HepG2 (cell line): ENCODE data around the gene HPCAL1. TPM values are rescaled to one million over a fixed set of nuclear protein-coding genes. Genes with fewer than 3 reads are reported as not detected.

ENCODE experiments used
- ATAC-seq: fragments of 200-7000 bp; cut with Tn5 transposase; 3 replicates; pipeline ENCODE4 v1.9.1; 2020; ENCODE audit warnings: mild to moderate bottlenecking, moderate library complexity
- BruUV-seq: library from RNA; stranded (reverse); fragments of 400-500 nt; replicated peaks from 2 replicates; lab custom pipeline; 2021; lab: Mats Ljungman, UMichigan
- CTCF ChIA-PET: fragments of 300-600 bp; formaldehyde crosslinking; extraction: SDS; loops from one replicate; lab custom pipeline; 2021; ENCODE audit warnings: low total read pairs, inconsistent platforms, low intra/inter-chr PET ratio; lab: Yijun Ruan, JAX
- POLR2A ChIA-PET: fragments of 350-600 bp; sonication (Branson Sonifier 250); formaldehyde crosslinking; loops from one replicate; lab custom pipeline; 2020; ENCODE audit warnings: antibody characterized with exemption, inconsistent platforms; lab: Yijun Ruan, JAX
- DNase-seq: peaks from one replicate; pipeline ENCODE4 v3.0.0-alpha.2; 2015; ENCODE audit warnings: low spot score
- FAIRE-seq: peaks from 3 replicates; lab custom pipeline; 2011; peaks lifted over from hg19 to GRCh38; lab: Jason Lieb, UNC
- H2AFZ ChIP-seq: one replicate; pipeline ENCODE4 v1.6.1; 2011; ENCODE audit warnings: low read length, inconsistent platforms
- H3K27ac ChIP-seq: fragments of 300-600 bp; 3 replicates; pipeline ENCODE4 v1.8.0; 2011; ENCODE audit warnings: mixed run types, mild to moderate bottlenecking, mixed read lengths, low read length, inconsistent platforms; ENCODE audit not compliant: insufficient read depth; ENCODE audit errors: extremely low read length
- H3K27me3 ChIP-seq, 2 experiments: fragments of 200-600 bp in 1 of 2; 2 replicates in 1 of 2; 3 replicates in 1 of 2; pipeline versions ENCODE4 v1.6.0 to v1.8.0; 2011; ENCODE audit warnings: low read length in 2 of 2, mild to moderate bottlenecking in 2 of 2, moderate library complexity in 2 of 2, inconsistent platforms in 1 of 2; ENCODE audit not compliant: insufficient read depth in 2 of 2, control insufficient read depth in 1 of 2
- H3K36me3 ChIP-seq, 2 experiments: fragments of 200-600 bp in 1 of 2; replicated peaks in 1 of 2; 2 replicates in 1 of 2; 3 replicates in 1 of 2; pipeline versions ENCODE4 v1.5.1 to v1.8.0; 2011; ENCODE audit warnings: low read length in 2 of 2, inconsistent platforms in 1 of 2; ENCODE audit not compliant: insufficient read depth in 2 of 2, control insufficient read depth in 1 of 2
- H3K4me1 ChIP-seq: 2 replicates; pipeline ENCODE4 v1.5.1; 2012; ENCODE audit warnings: low read length, inconsistent platforms; ENCODE audit not compliant: insufficient read depth
- H3K4me2 ChIP-seq: 2 replicates; pipeline ENCODE4 v1.6.0; 2011; ENCODE audit warnings: low read depth, low read length, inconsistent platforms
- H3K4me3 ChIP-seq, 3 experiments: fragments of 200-600 bp in 1 of 3; sonication (generic), shearing (Covaris generic) in 1 of 3; replicated peaks in 1 of 3; 2 replicates each; pipeline ENCODE4 v1.5.1; 2011 to 2016; ENCODE audit warnings: low read length in 3 of 3, inconsistent platforms in 2 of 3, low read depth in 2 of 3, mild to moderate bottlenecking in 2 of 3, control low read depth in 1 of 3, mixed read lengths in 1 of 3; ENCODE audit not compliant: insufficient read depth in 1 of 3
- H3K79me2 ChIP-seq: one replicate; pipeline ENCODE4 v1.6.1; 2011; ENCODE audit warnings: low read length, inconsistent platforms; ENCODE audit not compliant: insufficient read depth
- H3K9ac ChIP-seq: 2 replicates; pipeline ENCODE4 v1.6.0; 2011; ENCODE audit warnings: mild to moderate bottlenecking, low read depth, low read length, inconsistent platforms; ENCODE audit not compliant: insufficient read depth
- H3K9me3 ChIP-seq: 2 replicates; pipeline ENCODE4 v1.5.1; 2012; ENCODE audit warnings: mild to moderate bottlenecking, low read length
- H4K20me1 ChIP-seq: 2 replicates; pipeline ENCODE4 v1.6.0; 2011; ENCODE audit warnings: inconsistent platforms, mild to moderate bottlenecking, low read length, moderate library complexity; ENCODE audit not compliant: insufficient read depth
- ATF3 ChIP-seq: sonication (generic); formaldehyde crosslinking; IDR thresholded peaks from 2 replicates; pipeline ENCODE4 v1.4.0; 2020; ENCODE audit warnings: missing genetic modification reagents
- CEBPG ChIP-seq: IDR thresholded peaks from 2 replicates; pipeline ENCODE4 v1.6.1; 2016
- ERF ChIP-seq: IDR thresholded peaks from 2 replicates; pipeline ENCODE4 v1.6.1; 2018; ENCODE audit warnings: missing biosample characterization, missing genetic modification reagents
- HNRNPL ChIP-seq: fragments of 200-400 bp; formaldehyde crosslinking; IDR thresholded peaks from 2 replicates; pipeline ENCODE4 v1.6.1; 2017; ENCODE audit warnings: mild to moderate bottlenecking, low read depth, low read length
- JARID2 ChIP-seq: sonication (generic); formaldehyde crosslinking; IDR thresholded peaks from 2 replicates; pipeline ENCODE4 v1.8.1; 2023; ENCODE audit warnings: missing genetic modification reagents, inconsistent platforms; ENCODE audit not compliant: insufficient replicate concordance
- KDM5B ChIP-seq: sonication (generic); formaldehyde crosslinking; IDR thresholded peaks from 2 replicates; pipeline ENCODE4 v1.4.0; 2020; ENCODE audit warnings: missing genetic modification reagents, mild to moderate bottlenecking, borderline replicate concordance
- KLF12 ChIP-seq: sonication (generic); formaldehyde crosslinking; IDR thresholded peaks from 2 replicates; pipeline ENCODE4 v1.4.0; 2020; ENCODE audit warnings: missing genetic modification reagents, borderline replicate concordance
- NR2F6 ChIP-seq, 2 experiments: IDR thresholded peaks; 2 replicates each; pipeline ENCODE4 v1.6.1; 2016; ENCODE audit warnings: antibody characterized with exemption in 1 of 2, mild to moderate bottlenecking in 1 of 2
- RXRB ChIP-seq: IDR thresholded peaks from 2 replicates; pipeline ENCODE4 v1.6.1; 2016; ENCODE audit warnings: borderline replicate concordance, missing genetic modification reagents, missing compliant biosample characterization
- ZBTB42 ChIP-seq: sonication (generic); formaldehyde crosslinking; IDR thresholded peaks from 2 replicates; pipeline ENCODE4 v1.5.0; 2020; ENCODE audit warnings: mild to moderate bottlenecking, missing genetic modification reagents
- ZFP36L2 ChIP-seq: sonication (generic); formaldehyde crosslinking; IDR thresholded peaks from 2 replicates; pipeline ENCODE4 v1.4.0; 2020; ENCODE audit warnings: missing genetic modification reagents
- ZFY ChIP-seq: sonication (generic); formaldehyde crosslinking; IDR thresholded peaks from 2 replicates; pipeline ENCODE4 v1.4.0; 2020; ENCODE audit warnings: missing genetic modification reagents
- ZNF563 ChIP-seq: sonication (generic); formaldehyde crosslinking; IDR thresholded peaks from 2 replicates; pipeline ENCODE4 v1.8.0; 2022; ENCODE audit warnings: mild to moderate bottlenecking, moderate library complexity, missing genetic modification reagents
- ZSCAN20 ChIP-seq: sonication (generic); formaldehyde crosslinking; IDR thresholded peaks from 2 replicates; pipeline ENCODE4 v1.4.0; 2020; ENCODE audit warnings: missing genetic modification reagents, mild to moderate bottlenecking, borderline replicate concordance
- ZSCAN5A ChIP-seq: sonication (generic); formaldehyde crosslinking; IDR thresholded peaks from 2 replicates; pipeline ENCODE4 v1.8.0; 2022; ENCODE audit warnings: mild to moderate bottlenecking, missing genetic modification reagents, borderline replicate concordance
- WGBS: methylation state at CpG from one replicate; pipeline ENCODE4 v1.1.6; 2017; ENCODE audit warnings: low lambda C conversion rate; 5-methylcytosine and 5-hydroxymethylcytosine counted together
- in situ Hi-C: cut with HindIII; loops from 2 replicates; pipeline ENCODE4 v1.10.0; 2017; ENCODE audit warnings: low pct_unique_long_range_greater_than_20kb; ENCODE audit not compliant: extremely low pct_ligation_motif_present
- intact Hi-C: fragments of 100-400 bp; cut with micrococcal nuclease; formaldehyde crosslinking; loops from one replicate; pipeline ENCODE4 v1.10.0; 2022; ENCODE audit not compliant: unreplicated experiment
- polyA plus RNA-seq, 8 experiments: library from polyadenylated mRNA; depleted of rRNA in 3 of 8; stranded (reverse) in 7 of 8; unstranded in 1 of 8; fragments of >200 nt; fragmentation: Illumina TruSeq in 4 of 8; extraction: Trizol in 4 of 8; gene quantifications; 2 replicates each; pipeline versions ENCODE4 v1.2.1 to v1.2.3, GENCODE V29; 2011 to 2016; ENCODE audit warnings: low read depth in 4 of 8, missing spikeins in 1 of 8, mixed read lengths in 1 of 8; ENCODE audit not compliant: insufficient read depth in 1 of 8
- total RNA-seq, 5 experiments: library from RNA; depleted of rRNA; stranded (reverse); fragments of >200 nt; fragmentation: Illumina TruSeq; extraction: Trizol; gene quantifications; 2 replicates each; pipeline ENCODE4 v1.2.3, GENCODE V29; 2016; ENCODE audit warnings: low read depth in 1 of 5
- TF ChIP-seq, protein P1 (sequence below): sonication (generic); formaldehyde crosslinking; IDR thresholded peaks from 2 replicates; pipeline ENCODE4 v1.8.1; 2022; ENCODE audit warnings: mild to moderate bottlenecking, missing genetic modification reagents
- TF ChIP-seq, protein P2 (sequence below): sonication (generic); formaldehyde crosslinking; IDR thresholded peaks from 2 replicates; pipeline ENCODE4 v1.4.0; 2020; ENCODE audit warnings: low read depth, mild to moderate bottlenecking, missing genetic modification reagents

Gene HPCAL1
- total and polyA plus RNA-seq, 2 of the 13 experiments (the other 11 are each of a cell fraction or from before 2014, with no cell fraction given) = 29.5 to 29.9 TPM

DNA sequence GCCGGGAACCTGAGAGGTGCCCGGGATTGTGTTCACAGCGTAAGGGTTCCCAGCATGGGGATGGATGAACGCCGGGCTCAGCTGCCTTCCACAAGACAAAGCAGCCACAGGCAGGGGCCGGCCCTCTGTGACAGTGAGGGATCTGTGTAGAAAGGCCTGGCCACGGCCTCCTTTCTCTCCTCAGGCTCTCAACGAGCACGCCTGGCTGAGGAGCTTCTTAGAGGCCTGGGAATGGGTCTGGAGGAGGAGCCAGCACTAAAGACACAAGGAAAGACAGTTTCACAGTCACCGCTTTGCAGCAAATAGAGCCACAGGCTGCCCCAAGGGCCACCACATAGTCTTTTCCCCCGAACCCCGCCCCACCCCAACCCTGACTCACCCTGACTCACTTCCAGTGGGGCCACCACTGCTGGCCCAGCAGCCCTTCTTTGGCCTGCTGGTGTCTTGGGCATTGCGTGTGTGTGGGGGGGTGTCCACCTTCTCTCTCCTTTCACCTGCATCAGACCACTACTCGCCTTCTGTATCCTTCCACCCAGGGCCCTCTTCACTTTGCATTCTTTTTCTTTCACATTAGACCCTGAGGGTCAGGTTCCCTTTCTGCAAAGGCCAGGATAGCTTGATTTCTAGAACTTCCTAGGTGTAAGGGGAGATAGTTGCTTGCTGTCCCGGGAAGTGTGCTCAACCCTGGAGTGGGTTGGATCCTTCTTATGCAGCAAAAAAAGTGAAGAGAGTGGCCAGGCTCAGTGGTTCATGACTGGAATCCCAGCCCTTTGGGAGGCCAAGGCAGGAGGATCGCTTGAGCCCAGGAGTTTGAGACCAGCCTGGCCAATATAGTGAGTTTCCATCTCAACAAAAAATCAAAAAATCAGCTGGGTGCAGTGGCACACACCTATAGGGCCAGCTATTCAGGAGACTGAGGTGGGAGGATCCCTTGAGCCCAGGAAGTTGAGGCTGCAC lies 19.3 kb upstream of the HPCAL1 start (continued):
- TF ChIP-seq RXRB (CRISPR knock-in tag) (0 out of 2 replicates have a peak, but pooled peaks have one; percentile 6), ZSCAN20 (CRISPR knock-in tag) (no peak)

DNA sequence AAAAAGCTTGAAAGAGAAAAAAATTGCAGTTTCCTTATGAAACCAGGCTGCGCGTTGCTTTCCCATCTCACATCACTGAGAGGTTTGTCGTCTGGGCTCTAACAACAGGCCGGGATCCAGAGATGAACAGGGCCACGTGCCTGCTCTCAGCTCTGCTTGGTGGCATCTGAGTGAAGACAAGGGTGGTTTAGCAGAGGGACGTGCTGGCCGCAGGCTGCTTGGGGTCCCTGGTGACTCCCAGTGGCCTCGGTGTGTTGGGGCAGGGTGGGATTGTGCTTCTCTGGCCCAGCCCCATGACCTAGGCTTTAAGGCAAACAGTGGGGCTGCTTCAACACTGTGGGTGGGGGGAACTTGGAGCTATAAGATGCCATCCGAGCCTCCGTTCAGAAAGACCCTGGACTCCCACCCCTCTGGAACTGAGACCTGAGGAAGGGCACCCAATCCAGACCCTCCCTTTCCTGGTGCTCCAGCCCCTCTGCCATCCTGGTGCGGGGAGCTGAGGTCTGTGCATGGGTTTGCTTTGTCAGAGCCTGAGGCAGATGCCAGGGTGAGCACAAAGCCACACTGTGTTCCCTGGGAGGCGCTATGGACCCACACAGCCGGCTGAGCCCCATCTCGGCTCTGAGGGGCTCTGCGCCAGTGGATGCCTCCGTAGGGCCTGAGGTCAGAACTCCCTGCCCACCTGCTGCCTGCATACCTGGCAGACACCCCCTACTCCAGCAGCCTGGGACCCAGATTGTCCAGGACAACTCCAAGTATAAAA lies 18.4 kb upstream of the HPCAL1 start:
- Histone ChIP-seq H3K4me1 (peaks cover 57% of the 10 kb centered on the region), H3K4me3 (no peak overlapping the region), H4K20me1 (no peaks in the 10 kb centered on the region), H3K79me2 (no peaks in the 10 kb centered on the region), H3K36me3 (no peaks in the 10 kb centered on the region), H3K27ac (no peak overlapping the region), H2AFZ (no peak overlapping the region), H3K9me3 (no peaks in the 10 kb centered on the region), H3K27me3 (no peaks in the 10 kb centered on the region), H3K9ac (no peak overlapping the region), H3K4me2 (no peak overlapping the region)
- ATAC-seq (no peak), FAIRE-seq (no peak), DNase-seq (no peak)
- in situ Hi-C loops = no loop called here
- BruUV-seq = no TSS peak
- WGBS = 91% methylated on average over 9 of the region's 16 CpGs
- ChIA-PET POLR2A (interaction anchor here (0.8 to 6.1 kb wide), 5 partner anchors 14 to 166 kb away, joined by 3 to 87 read pairs (median 9); partner anchors contain the start of gene HPCAL1), CTCF (no interaction called here)
- intact Hi-C loops = loop anchor here (2.0 kb wide), 1 partner anchor 19 kb away; the partner anchor contains the start of gene HPCAL1
- TF ChIP-seq KDM5B (CRISPR knock-in tag) (0 out of 2 replicates have a peak, but pooled peaks have one; percentile 20), CEBPG (CRISPR knock-in tag) (no peak), ZSCAN5A (CRISPR knock-in tag) (no peak), ERF (CRISPR knock-in tag) (no peak), ATF3 (CRISPR knock-in tag) (no peak), ZFY (CRISPR knock-in tag) (no peak), JARID2 (CRISPR knock-in tag) (no peak), NR2F6 (IDR thresholded peaks at IDR 0.05) (no peak), NR2F6 (CRISPR knock-in tag; IDR thresholded peaks at IDR 0.05) (no peak), KLF12 (no peak), ZBTB42 (no peak), ZNF563 (CRISPR knock-in tag) (peak; percentile 29; the same call in 1 of the 2 replicates), ZFP36L2 (CRISPR knock-in tag) (no peak), HNRNPL (peak; percentile 80)
- TF ChIP-seq, protein P1, sequence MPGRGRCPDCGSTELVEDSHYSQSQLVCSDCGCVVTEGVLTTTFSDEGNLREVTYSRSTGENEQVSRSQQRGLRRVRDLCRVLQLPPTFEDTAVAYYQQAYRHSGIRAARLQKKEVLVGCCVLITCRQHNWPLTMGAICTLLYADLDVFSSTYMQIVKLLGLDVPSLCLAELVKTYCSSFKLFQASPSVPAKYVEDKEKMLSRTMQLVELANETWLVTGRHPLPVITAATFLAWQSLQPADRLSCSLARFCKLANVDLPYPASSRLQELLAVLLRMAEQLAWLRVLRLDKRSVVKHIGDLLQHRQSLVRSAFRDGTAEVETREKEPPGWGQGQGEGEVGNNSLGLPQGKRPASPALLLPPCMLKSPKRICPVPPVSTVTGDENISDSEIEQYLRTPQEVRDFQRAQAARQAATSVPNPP = no peak
- TF ChIP-seq, protein P2, sequence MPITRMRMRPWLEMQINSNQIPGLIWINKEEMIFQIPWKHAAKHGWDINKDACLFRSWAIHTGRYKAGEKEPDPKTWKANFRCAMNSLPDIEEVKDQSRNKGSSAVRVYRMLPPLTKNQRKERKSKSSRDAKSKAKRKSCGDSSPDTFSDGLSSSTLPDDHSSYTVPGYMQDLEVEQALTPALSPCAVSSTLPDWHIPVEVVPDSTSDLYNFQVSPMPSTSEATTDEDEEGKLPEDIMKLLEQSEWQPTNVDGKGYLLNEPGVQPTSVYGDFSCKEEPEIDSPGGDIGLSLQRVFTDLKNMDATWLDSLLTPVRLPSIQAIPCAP (CRISPR knock-in tag) = no peak
